ENCODE data around the gene CSAD. TPM values are rescaled to one million over a fixed set of nuclear protein-coding genes. Genes with fewer than 3 reads are reported as not detected.
A peak's percentile ranks its signal among the peaks of the same experiment; 100 is the strongest.

The CSAD gene
- total RNA-seq, 1 experiment from 2014 or later = 32.3 TPM

DNA sequence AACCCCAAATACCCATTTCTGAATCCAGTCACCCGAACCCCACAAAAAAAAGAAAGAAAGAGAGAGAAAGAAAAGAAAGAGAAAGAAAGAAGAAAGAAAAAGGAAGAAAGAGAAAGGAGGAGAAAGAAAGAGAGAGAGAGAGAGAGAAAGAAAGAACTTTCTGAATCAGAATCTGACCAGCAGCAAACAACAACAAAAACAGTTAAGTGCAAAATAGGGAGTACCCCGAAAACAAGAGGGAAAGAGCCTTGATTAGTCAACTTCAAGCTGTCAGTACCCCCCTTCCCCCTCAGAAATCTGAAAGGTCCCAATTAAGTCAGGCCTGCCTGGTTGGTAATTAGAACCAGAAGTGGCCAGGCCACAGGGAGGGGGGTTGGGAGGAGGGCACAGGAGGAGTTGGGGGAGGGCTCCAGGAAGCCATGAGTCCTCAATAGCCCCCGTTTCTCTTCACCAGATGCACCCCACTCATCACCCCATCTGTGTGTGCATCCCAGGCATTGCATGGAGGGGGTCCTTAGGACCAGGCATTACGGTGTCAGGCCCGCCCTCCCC is 41.5 kb upstream of the CSAD start:
- intact Hi-C loops (cut with micrococcal nuclease; ENCODE audit: unreplicated experiment) = loop anchor here (5.0 kb wide), 1 partner anchor 45 kb away; the partner anchor contains the start of gene ESPL1
- ChIA-PET POLR2A (ENCODE audit: low non-redundant PET) (interaction anchor here (0.7 kb wide), 1 partner anchor 78 kb away, joined by 17 read pairs; the partner anchor contains the start of gene MYG1), CTCF (no interaction called here)
- Histone ChIP-seq H3K4me3 (ENCODE audit: low read depth, low read length, poor library complexity, severe bottlenecking) (peak overlapping the region; percentile 64), H3K27ac (ENCODE audit: low read depth, low read length, poor library complexity, severe bottlenecking) (peak overlapping the region; percentile 75), H3K4me1 (ENCODE audit: insufficient read depth, low read length, poor library complexity, severe bottlenecking) (peaks cover 63% of the 10 kb centered on the region), H3K27me3 (replicated peaks; ENCODE audit: insufficient read depth, low read depth, low read length, poor library complexity) (no peaks in the 10 kb centered on the region), H3K36me3 (ENCODE audit: insufficient read depth, low read length, poor library complexity, severe bottlenecking) (no peaks in the 10 kb centered on the region), H3K9me3 (ENCODE audit: low read depth, low read length, poor library complexity, severe bottlenecking) (no peaks in the 10 kb centered on the region)
- DNase-seq (ENCODE audit: low spot score) = peak; percentile 47
- BruUV-seq (replicated peaks) = no TSS peak
- no peak for TF ChIP-seq EZH2 (IDR thresholded peaks at IDR 0.05; ENCODE audit: borderline replicate concordance, low read depth, low read length, poor library complexity, severe bottlenecking)
- TF ChIP-seq, protein P1, sequence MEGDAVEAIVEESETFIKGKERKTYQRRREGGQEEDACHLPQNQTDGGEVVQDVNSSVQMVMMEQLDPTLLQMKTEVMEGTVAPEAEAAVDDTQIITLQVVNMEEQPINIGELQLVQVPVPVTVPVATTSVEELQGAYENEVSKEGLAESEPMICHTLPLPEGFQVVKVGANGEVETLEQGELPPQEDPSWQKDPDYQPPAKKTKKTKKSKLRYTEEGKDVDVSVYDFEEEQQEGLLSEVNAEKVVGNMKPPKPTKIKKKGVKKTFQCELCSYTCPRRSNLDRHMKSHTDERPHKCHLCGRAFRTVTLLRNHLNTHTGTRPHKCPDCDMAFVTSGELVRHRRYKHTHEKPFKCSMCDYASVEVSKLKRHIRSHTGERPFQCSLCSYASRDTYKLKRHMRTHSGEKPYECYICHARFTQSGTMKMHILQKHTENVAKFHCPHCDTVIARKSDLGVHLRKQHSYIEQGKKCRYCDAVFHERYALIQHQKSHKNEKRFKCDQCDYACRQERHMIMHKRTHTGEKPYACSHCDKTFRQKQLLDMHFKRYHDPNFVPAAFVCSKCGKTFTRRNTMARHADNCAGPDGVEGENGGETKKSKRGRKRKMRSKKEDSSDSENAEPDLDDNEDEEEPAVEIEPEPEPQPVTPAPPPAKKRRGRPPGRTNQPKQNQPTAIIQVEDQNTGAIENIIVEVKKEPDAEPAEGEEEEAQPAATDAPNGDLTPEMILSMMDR (conservative IDR thresholded peaks at IDR 0.05; ENCODE audit: low read depth, low read length) = no peak

DNA sequence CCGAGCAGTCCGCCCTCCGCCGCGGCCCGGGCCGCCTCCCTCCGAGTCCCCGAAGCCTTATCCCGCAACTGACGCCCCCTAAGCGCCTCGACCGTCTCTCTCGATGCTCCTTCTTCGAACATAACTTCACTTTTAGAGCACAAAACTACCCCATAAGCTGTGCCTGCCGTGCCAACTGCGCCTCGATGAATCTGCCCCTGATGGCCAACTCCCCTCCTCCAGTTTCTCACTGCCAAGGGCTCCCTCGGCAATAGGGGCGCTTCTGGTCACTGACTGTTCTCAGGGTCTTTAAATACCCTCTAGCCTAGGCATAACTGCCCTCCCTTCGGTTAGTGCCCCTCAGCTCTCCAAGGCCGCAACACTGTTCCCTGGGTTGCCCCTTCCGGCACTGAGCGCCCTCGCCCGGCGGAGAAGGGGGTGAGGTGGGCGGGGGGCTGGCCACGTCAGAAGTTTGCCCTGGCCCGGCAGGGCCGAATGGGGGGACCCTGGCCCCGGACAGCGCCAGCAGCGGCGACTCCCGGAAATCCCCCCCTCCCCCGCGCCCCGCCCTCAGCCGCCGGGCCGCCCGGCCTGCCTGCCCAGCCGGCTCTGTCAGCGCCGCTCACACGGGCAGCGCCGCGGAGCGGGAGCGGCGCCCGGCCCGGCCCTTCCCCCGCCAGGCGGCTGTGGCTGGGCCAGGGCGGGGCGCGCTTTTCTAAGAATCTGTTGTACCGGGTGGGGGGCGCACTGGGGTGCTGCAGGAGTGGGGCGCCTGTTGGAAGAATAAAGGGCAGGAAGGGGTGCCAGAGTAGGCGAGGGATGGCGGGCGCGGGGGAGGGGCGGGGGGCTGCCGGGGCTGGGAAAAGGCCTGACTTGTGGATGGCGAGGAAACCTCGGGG is 40.7 kb upstream of the CSAD start:
- no peaks in the 10 kb centered on the region for H3K27me3 ChIP-seq (replicated peaks; ENCODE audit: insufficient read depth, low read depth, low read length, poor library complexity)
- POLR2A ChIA-PET (ENCODE audit: low non-redundant PET) = interaction anchor here (0.7 kb wide), 1 partner anchor 78 kb away, joined by 17 read pairs; the partner anchor contains the start of gene MYG1
- peak; percentile 58 for DNase-seq (ENCODE audit: low spot score)
- TF ChIP-seq, protein P1 (conservative IDR thresholded peaks at IDR 0.05; ENCODE audit: low read depth, low read length) = peak; percentile 48
- TF ChIP-seq EZH2 (IDR thresholded peaks at IDR 0.05; ENCODE audit: borderline replicate concordance, low read depth, low read length, poor library complexity, severe bottlenecking) = no peak
- H3K36me3 ChIP-seq (ENCODE audit: insufficient read depth, low read length, poor library complexity, severe bottlenecking) = no peaks in the 10 kb centered on the region
- intact Hi-C loops (cut with micrococcal nuclease; ENCODE audit: unreplicated experiment) = loop anchor here (5.0 kb wide), 1 partner anchor 46 kb away; the partner anchor contains the start of gene ESPL1
- H3K9me3 ChIP-seq (ENCODE audit: low read depth, low read length, poor library complexity, severe bottlenecking) = no peaks in the 10 kb centered on the region
- BruUV-seq (replicated peaks) = no TSS peak
- CTCF ChIA-PET = interaction anchor here (0.6 kb wide), 1 partner anchor 45 kb away, joined by 8 read pairs; no protein-coding TSS in a partner anchor
- H3K4me1 ChIP-seq (ENCODE audit: insufficient read depth, low read length, poor library complexity, severe bottlenecking) = peaks cover 70% of the 10 kb centered on the region
- H3K4me3 ChIP-seq (ENCODE audit: low read depth, low read length, poor library complexity, severe bottlenecking) = peak overlapping the region; percentile 64
- peak overlapping the region; percentile 75 for H3K27ac ChIP-seq (ENCODE audit: low read depth, low read length, poor library complexity, severe bottlenecking)

DNA sequence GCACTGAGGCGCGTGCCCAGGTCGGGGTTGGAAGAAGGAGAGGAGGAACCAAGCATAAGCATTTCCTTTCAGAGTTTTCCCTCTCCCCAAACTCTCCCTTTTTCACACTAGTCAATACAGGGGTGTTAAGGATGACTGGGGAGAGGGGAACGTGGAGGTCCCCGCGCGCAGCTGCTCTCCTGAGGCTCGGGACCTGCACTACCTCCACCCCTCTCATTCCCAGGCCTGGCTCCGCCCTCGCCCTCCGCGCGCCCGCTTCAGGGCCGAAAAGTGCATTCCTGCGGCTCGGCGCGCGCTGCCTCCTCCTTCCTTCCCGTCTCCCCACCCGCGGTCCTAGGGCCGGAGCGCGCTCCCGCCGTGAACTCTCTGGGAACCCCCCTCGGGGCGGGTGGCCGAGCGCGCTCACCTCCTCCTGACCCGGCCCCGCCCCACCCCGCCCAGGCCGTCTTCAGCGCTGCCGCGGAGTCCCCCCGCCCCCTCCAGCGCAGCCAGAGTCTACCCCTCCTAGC is 40.0 kb upstream of the CSAD start:
- H3K4me1 ChIP-seq (ENCODE audit: insufficient read depth, low read length, poor library complexity, severe bottlenecking) = peaks cover 70% of the 10 kb centered on the region
- H3K27me3 ChIP-seq (replicated peaks; ENCODE audit: insufficient read depth, low read depth, low read length, poor library complexity) = no peaks in the 10 kb centered on the region

More for the DNA sequence above, 40.0 kb upstream of the CSAD start:
- Histone ChIP-seq H3K9me3 (ENCODE audit: low read depth, low read length, poor library complexity, severe bottlenecking) (no peaks in the 10 kb centered on the region), H3K27ac (ENCODE audit: low read depth, low read length, poor library complexity, severe bottlenecking) (peak overlapping the region; percentile 75), H3K36me3 (ENCODE audit: insufficient read depth, low read length, poor library complexity, severe bottlenecking) (no peaks in the 10 kb centered on the region), H3K4me3 (ENCODE audit: low read depth, low read length, poor library complexity, severe bottlenecking) (peak overlapping the region; percentile 64)
- ChIA-PET POLR2A (ENCODE audit: low non-redundant PET) (interaction anchor here (0.6 kb wide), 1 partner anchor 54 kb away, joined by 3 read pairs; no protein-coding TSS in a partner anchor), CTCF (interaction anchor here (0.6 to 1.1 kb wide), 2 partner anchors 9 to 45 kb away, joined by 6 to 8 read pairs; no protein-coding TSS in a partner anchor)
- DNase-seq (ENCODE audit: low spot score) = peak; percentile 88
- no TSS peak for BruUV-seq (replicated peaks)
- intact Hi-C loops (cut with micrococcal nuclease; ENCODE audit: unreplicated experiment) = loop anchor here (5.0 kb wide), 1 partner anchor 47 kb away; the partner anchor contains the start of gene ESPL1
- TF ChIP-seq EZH2 (IDR thresholded peaks at IDR 0.05; ENCODE audit: borderline replicate concordance, low read depth, low read length, poor library complexity, severe bottlenecking) = no peak
- TF ChIP-seq, protein P1 (conservative IDR thresholded peaks at IDR 0.05; ENCODE audit: low read depth, low read length) = no peak
